GM18520 (cell line): ENCODE measurements around the gene GRM4.

Source experiments
- ATAC-seq: cut with Tn5 transposase; IDR thresholded peaks from one replicate; pipeline ENCODE4 v1.9.1; 2021; ENCODE audit not compliant: unreplicated experiment

The GRM4 gene

GRCh38 chr6:33983109-33983716 is 162.7 kb downstream of the GRM4 start:
- no peak for ATAC-seq

- no peak for ATAC-seq
Measured at GRCh38 chr6:33981861-33982260, 164.0 kb downstream of the GRM4 start.

GRCh38 chr6:33981421-33981820 is 164.5 kb downstream of the GRM4 start:
- no peak for ATAC-seq

- ATAC-seq: no peak
Measured at GRCh38 chr6:33980176-33981175, 165.4 kb downstream of the GRM4 start.

GRCh38 chr6:33979750-33980149 is 166.1 kb downstream of the GRM4 start:
- ATAC-seq: no peak

GRCh38 chr6:33978412-33979150 is 167.3 kb downstream of the GRM4 start:
- ATAC-seq: no peak

- no peak for ATAC-seq
Measured at GRCh38 chr6:33977606-33978411, 168.1 kb downstream of the GRM4 start.

GRCh38 chr6:33976437-33977360 is 169.2 kb downstream of the GRM4 start:
- ATAC-seq: no peak

GRCh38 chr6:33975661-33976436 is 170.0 kb downstream of the GRM4 start:
- ATAC-seq: no peak

- ATAC-seq: no peak
Measured at GRCh38 chr6:33974471-33974870, 171.4 kb downstream of the GRM4 start.

GRCh38 chr6:33974030-33974429 is 171.9 kb downstream of the GRM4 start:
- no peak for ATAC-seq

- ATAC-seq: no peak
Measured at GRCh38 chr6:33971580-33971979, 174.3 kb downstream of the GRM4 start.
